Vagina (tissue), 2 donors: ENCODE data around the gene TENT5C. TPM values are rescaled to one million over a fixed set of nuclear protein-coding genes. Genes with fewer than 3 reads are reported as not detected.

ENCODE experiments used
- DNase-seq, 2 donors: peaks; one replicate each; pipeline ENCODE4 v3.0.0-alpha.2; 2017; ENCODE audit errors: extremely low spot score in 2 of 2
- H3K27ac ChIP-seq: fragments of 200-600 bp; sonication (generic); one replicate; pipeline ENCODE4 v1.5.1; 2019
- H3K27me3 ChIP-seq: fragments of 200-600 bp; sonication (generic); one replicate; pipeline ENCODE4 v1.5.1; 2019
- H3K36me3 ChIP-seq, 2 donors: fragments of 200-600 bp; sonication (generic); one replicate each; pipeline ENCODE4 v1.5.1; 2017 to 2019
- H3K4me1 ChIP-seq: fragments of 200-600 bp; sonication (generic); one replicate; pipeline ENCODE4 v1.5.1; 2019
- H3K4me3 ChIP-seq, 2 donors: fragments of 200-600 bp; sonication (generic); 1 replicate in 1 of 2; 2 replicates in 1 of 2; pipeline ENCODE4 v1.5.1; 2016 to 2019
- H3K9me3 ChIP-seq: fragments of 200-600 bp; sonication (generic); one replicate; pipeline ENCODE4 v1.5.1; 2019
- CTCF ChIP-seq, 3 experiments: fragments of 450-650 bp in 2 of 3; fragments of 200-600 bp in 1 of 3; sonication (generic) in 1 of 3; IDR thresholded peaks; one replicate each; pipeline ENCODE4 v1.5.1; 2017 to 2019; ENCODE audit warnings: antibody characterized with exemption in 3 of 3, mild to moderate bottlenecking in 2 of 3, moderate library complexity in 2 of 3
- POLR2A ChIP-seq, 2 donors: fragments of 450-650 bp; IDR thresholded peaks; one replicate each; pipeline ENCODE4 v1.6.1; 2017; ENCODE audit warnings: antibody characterized with exemption in 2 of 2, mild to moderate bottlenecking in 2 of 2, moderate library complexity in 2 of 2
- POLR2AphosphoS5 ChIP-seq, 2 donors: sonication (generic); formaldehyde crosslinking; IDR thresholded peaks; one replicate each; pipeline ENCODE4 v1.9.0; 2017; ENCODE audit warnings: antibody characterized with exemption in 2 of 2, mild to moderate bottlenecking in 2 of 2, low read depth in 1 of 2; ENCODE audit not compliant: insufficient read depth in 1 of 2
- intact Hi-C: fragments of 100-400 bp; cut with DNase I; formaldehyde crosslinking; loops from one replicate; pipeline ENCODE4 v1.15.1; 2023
- total RNA-seq: library from RNA; depleted of rRNA; stranded (reverse); fragments of >200 nt; gene quantifications from one replicate; pipeline ENCODE4 v1.2.3, GENCODE V29; 2016

Gene TENT5C
- total RNA-seq, 1 donor from 2014 or later = 4.2 TPM

- no peak for TF ChIP-seq POLR2AphosphoS5 (IDR thresholded peaks at IDR 0.05; ENCODE audit: insufficient read depth in 1 of 2, low read depth in 1 of 2)
- no peak for TF ChIP-seq POLR2A (IDR thresholded peaks at IDR 0.05)
- TF ChIP-seq CTCF (IDR thresholded peaks at IDR 0.05) = no peak
- DNase-seq = no peak
- intact Hi-C loops = no loop called here
- Histone ChIP-seq H3K36me3 (peaks cover 0 to 9% of the 10 kb centered on the region in 2 donors), H3K4me1 (no peaks in the 10 kb centered on the region), H3K27me3 (no peaks in the 10 kb centered on the region), H3K9me3 (no peaks in the 10 kb centered on the region), H3K27ac (no peak overlapping the region), H3K4me3 (no peak overlapping the region)
These were observed 22.5 kb downstream of the TENT5C start for GRCh38 chr1:117628343-117628742.

- H3K4me1 ChIP-seq = no peaks in the 10 kb centered on the region
- H3K4me3 ChIP-seq = no peak overlapping the region
- no peak overlapping the region for H3K27ac ChIP-seq
- TF ChIP-seq CTCF (IDR thresholded peaks at IDR 0.05) (no peak), POLR2A (IDR thresholded peaks at IDR 0.05) (no peak), POLR2AphosphoS5 (IDR thresholded peaks at IDR 0.05; ENCODE audit: insufficient read depth in 1 of 2, low read depth in 1 of 2) (no peak)
- intact Hi-C loops = no loop called here
- no peaks in the 10 kb centered on the region for H3K36me3 ChIP-seq
- H3K9me3 ChIP-seq = no peaks in the 10 kb centered on the region
- no peaks in the 10 kb centered on the region for H3K27me3 ChIP-seq
- no peak for DNase-seq
These were observed 24.0 kb downstream of the TENT5C start for GRCh38 chr1:117629625-117630422.

- H3K4me3 ChIP-seq = no peak overlapping the region
- H3K27me3 ChIP-seq = no peaks in the 10 kb centered on the region
- H3K36me3 ChIP-seq = no peaks in the 10 kb centered on the region
- no peak overlapping the region for H3K27ac ChIP-seq
- H3K9me3 ChIP-seq = no peaks in the 10 kb centered on the region
- DNase-seq = no peak
- H3K4me1 ChIP-seq = no peaks in the 10 kb centered on the region
- no peak for TF ChIP-seq CTCF (IDR thresholded peaks at IDR 0.05)
- no peak for TF ChIP-seq POLR2A (IDR thresholded peaks at IDR 0.05)
- no peak for TF ChIP-seq POLR2AphosphoS5 (IDR thresholded peaks at IDR 0.05; ENCODE audit: insufficient read depth in 1 of 2, low read depth in 1 of 2)
- intact Hi-C loops = no loop called here
These were observed 24.7 kb downstream of the TENT5C start for GRCh38 chr1:117630423-117630998.

- H3K36me3 ChIP-seq = no peaks in the 10 kb centered on the region
- no peaks in the 10 kb centered on the region for H3K4me1 ChIP-seq
- no peak overlapping the region for H3K4me3 ChIP-seq
- no peak overlapping the region for H3K27ac ChIP-seq
- H3K9me3 ChIP-seq = no peaks in the 10 kb centered on the region
- no peak for DNase-seq
- no peaks in the 10 kb centered on the region for H3K27me3 ChIP-seq
- intact Hi-C loops = no loop called here
- TF ChIP-seq POLR2A (IDR thresholded peaks at IDR 0.05) = no peak
- no peak for TF ChIP-seq CTCF (IDR thresholded peaks at IDR 0.05)
- no peak for TF ChIP-seq POLR2AphosphoS5 (IDR thresholded peaks at IDR 0.05; ENCODE audit: insufficient read depth in 1 of 2, low read depth in 1 of 2)
These were observed 25.7 kb downstream of the TENT5C start for GRCh38 chr1:117631359-117632160.
